SK-N-SH treated with all-trans-retinoic acid at 6 μM for 48 hours (cell line): ENCODE measurements around the gene EARS2.
"Not testable (repeated sequence)": the region's sequence is repeated elsewhere in the genome, so short reads cannot be mapped to it uniquely, and the experiment has no call there.

Experiments used
- ATAC-seq: fragments of 200-7000 bp; cut with Tn5 transposase; 3 replicates; pipeline ENCODE4 v1.9.1; 2020; ENCODE audit warnings: mild to moderate bottlenecking, moderate library complexity
- ARNTL ChIP-seq: fragments of 450-650 bp; formaldehyde crosslinking; IDR thresholded peaks from 2 replicates; pipeline ENCODE4 v1.5.0; 2020; ENCODE audit warnings: low read depth, mild to moderate bottlenecking, moderate library complexity, borderline replicate concordance
- BACH2 ChIP-seq: fragments of 250-450 bp; sonication (Bioruptor Pico); IDR thresholded peaks from 2 replicates; pipeline ENCODE4 v1.9.0; 2021; ENCODE audit warnings: mild to moderate bottlenecking, borderline replicate concordance
- CREB5 ChIP-seq: fragments of 250-450 bp; sonication (Bioruptor Pico); IDR thresholded peaks from 2 replicates; pipeline ENCODE4 v1.5.1; 2020; ENCODE audit warnings: low read depth, mild to moderate bottlenecking, moderate library complexity
- ESRRG ChIP-seq: fragments of 250-450 bp; sonication (Bioruptor Pico); IDR thresholded peaks from 2 replicates; pipeline ENCODE4 v1.6.1; 2021; ENCODE audit warnings: mild to moderate bottlenecking
- GLIS3 ChIP-seq: fragments of 250-450 bp; sonication (Bioruptor Pico); IDR thresholded peaks from 2 replicates; pipeline ENCODE4 v1.5.0; 2020; ENCODE audit warnings: mild to moderate bottlenecking, moderate library complexity
- ISL1 ChIP-seq: fragments of 250-450 bp; sonication (Bioruptor Pico); IDR thresholded peaks from 2 replicates; pipeline ENCODE4 v2.1.2; 2022; ENCODE audit warnings: mild to moderate bottlenecking, moderate library complexity
- OSR1 ChIP-seq: fragments of 250-450 bp; sonication (Bioruptor Pico); IDR thresholded peaks from 2 replicates; pipeline ENCODE4 v1.8.0; 2022; ENCODE audit warnings: moderate library complexity, mild to moderate bottlenecking, inconsistent platforms
- PATZ1 ChIP-seq: fragments of 250-450 bp; sonication (Bioruptor Pico); IDR thresholded peaks from 2 replicates; pipeline ENCODE4 v1.8.0; 2020; ENCODE audit warnings: mild to moderate bottlenecking, moderate library complexity, borderline replicate concordance
- PPARA ChIP-seq: fragments of 250-450 bp; sonication (Bioruptor Pico); IDR thresholded peaks from 2 replicates; pipeline ENCODE4 v1.5.0; 2020; ENCODE audit warnings: mild to moderate bottlenecking, borderline replicate concordance
- RARB ChIP-seq: fragments of 250-450 bp; sonication (Bioruptor Pico); IDR thresholded peaks from 2 replicates; pipeline ENCODE4 v1.8.0; 2021; ENCODE audit warnings: mild to moderate bottlenecking, moderate library complexity
- SNAI2 ChIP-seq: fragments of 250-450 bp; sonication (Bioruptor Pico); IDR thresholded peaks from 2 replicates; pipeline ENCODE4 v1.5.0; 2020; ENCODE audit warnings: mild to moderate bottlenecking, moderate library complexity
- TOX ChIP-seq: fragments of 250-450 bp; sonication (Bioruptor Pico); IDR thresholded peaks from 2 replicates; pipeline ENCODE4 v1.8.0; 2021; ENCODE audit warnings: mild to moderate bottlenecking, moderate library complexity, borderline replicate concordance
- TSHZ2 ChIP-seq: fragments of 250-450 bp; sonication (Bioruptor Pico); IDR thresholded peaks from 2 replicates; pipeline ENCODE4 v1.5.0; 2020; ENCODE audit warnings: mild to moderate bottlenecking, moderate library complexity
- ZC3H10 ChIP-seq: fragments of 250-450 bp; sonication (Bioruptor Pico); IDR thresholded peaks from 2 replicates; pipeline ENCODE4 v1.5.1; 2021; ENCODE audit warnings: mild to moderate bottlenecking, moderate library complexity
- ZFP3 ChIP-seq: fragments of 250-450 bp; sonication (Bioruptor Pico); IDR thresholded peaks from 2 replicates; pipeline ENCODE4 v1.5.0; 2020; ENCODE audit warnings: mild to moderate bottlenecking, moderate library complexity
- ZFP30 ChIP-seq: fragments of 450-650 bp; formaldehyde crosslinking; IDR thresholded peaks from 2 replicates; pipeline ENCODE4 v1.5.0; 2022; ENCODE audit warnings: mild to moderate bottlenecking, moderate library complexity
- ZNF565 ChIP-seq: fragments of 450-650 bp; formaldehyde crosslinking; conservative IDR thresholded peaks from 2 replicates; pipeline ENCODE4 v1.5.0; 2020; ENCODE audit warnings: low read depth, mild to moderate bottlenecking, moderate library complexity
- ZNF70 ChIP-seq: fragments of 450-650 bp; formaldehyde crosslinking; IDR thresholded peaks from 2 replicates; pipeline ENCODE4 v1.5.0; 2020; ENCODE audit warnings: mild to moderate bottlenecking, moderate library complexity
- ZNF8 ChIP-seq: fragments of 450-650 bp; formaldehyde crosslinking; IDR thresholded peaks from 2 replicates; pipeline ENCODE4 v1.5.0; 2020; ENCODE audit warnings: mild to moderate bottlenecking, moderate library complexity
- TF ChIP-seq, protein P1 (sequence below): fragments of 250-450 bp; sonication (Bioruptor Pico); IDR thresholded peaks from 2 replicates; pipeline ENCODE4 v1.8.0; 2021; ENCODE audit warnings: low read depth, mild to moderate bottlenecking, moderate library complexity, borderline replicate concordance

EARS2 gene

DNA sequence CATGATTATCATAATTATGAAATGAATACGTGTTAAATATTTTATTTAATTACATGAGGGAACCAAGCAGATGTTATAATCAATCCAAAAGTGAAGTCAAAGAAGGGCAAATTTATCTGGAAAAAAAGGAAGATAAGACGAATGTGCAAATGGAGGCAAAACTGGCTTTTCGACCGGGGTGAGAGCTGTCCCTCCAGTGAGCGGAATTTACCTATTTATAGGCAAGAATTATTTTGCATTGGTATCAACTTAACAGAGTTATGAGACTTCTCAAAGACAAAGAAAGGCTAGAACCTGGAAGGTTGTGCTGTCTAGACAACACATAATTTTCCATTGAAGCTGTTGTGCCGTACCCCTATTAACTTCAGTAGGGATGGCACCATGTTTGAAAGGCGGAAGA lies 45.4 kb downstream of the EARS2 start (continued):
- TF ChIP-seq, protein P1, sequence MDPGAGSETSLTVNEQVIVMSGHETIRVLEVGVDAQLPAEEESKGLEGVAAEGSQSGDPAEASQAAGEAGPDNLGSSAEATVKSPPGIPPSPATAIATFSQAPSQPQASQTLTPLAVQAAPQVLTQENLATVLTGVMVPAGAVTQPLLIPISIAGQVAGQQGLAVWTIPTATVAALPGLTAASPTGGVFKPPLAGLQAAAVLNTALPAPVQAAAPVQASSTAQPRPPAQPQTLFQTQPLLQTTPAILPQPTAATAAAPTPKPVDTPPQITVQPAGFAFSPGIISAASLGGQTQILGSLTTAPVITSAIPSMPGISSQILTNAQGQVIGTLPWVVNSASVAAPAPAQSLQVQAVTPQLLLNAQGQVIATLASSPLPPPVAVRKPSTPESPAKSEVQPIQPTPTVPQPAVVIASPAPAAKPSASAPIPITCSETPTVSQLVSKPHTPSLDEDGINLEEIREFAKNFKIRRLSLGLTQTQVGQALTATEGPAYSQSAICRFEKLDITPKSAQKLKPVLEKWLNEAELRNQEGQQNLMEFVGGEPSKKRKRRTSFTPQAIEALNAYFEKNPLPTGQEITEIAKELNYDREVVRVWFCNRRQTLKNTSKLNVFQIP (CRISPR knock-in tag), result no peak
- TF ChIP-seq ZNF70 (CRISPR knock-in tag) (no peak), ARNTL (CRISPR knock-in tag) (no peak), PPARA (CRISPR knock-in tag) (no peak), TOX (CRISPR knock-in tag) (no peak)

- not testable (repeated sequence) for ATAC-seq
Measured at GRCh38 chr16:23510915-23511270, 46.3 kb downstream of the EARS2 start.

- no peak for TF ChIP-seq ZNF565 (CRISPR knock-in tag)
- no peak for TF ChIP-seq CREB5 (CRISPR knock-in tag)
- TF ChIP-seq ARNTL (CRISPR knock-in tag), result peak; percentile 87; the same call in 1 of the 2 replicates
- TF ChIP-seq GLIS3, result no peak
- TF ChIP-seq ISL1 (CRISPR knock-in tag), result no peak
- TF ChIP-seq ZFP30 (CRISPR knock-in tag), result no peak
- TF ChIP-seq ZFP3 (CRISPR knock-in tag), result peak; percentile 60; the same call in 1 of the 2 replicates
- TF ChIP-seq OSR1 (CRISPR knock-in tag), result no peak
- no peak for TF ChIP-seq ZC3H10 (CRISPR knock-in tag)
- no peak for TF ChIP-seq ZNF8 (CRISPR knock-in tag)
- TF ChIP-seq PATZ1 (CRISPR knock-in tag), result peak; percentile 74; the same call in 1 of the 2 replicates
- ATAC-seq, result peak; percentile 88
Measured at GRCh38 chr16:23510164-23510914, 46.8 kb downstream of the EARS2 start, which contains the start of gene GGA2. GGA2 (minus strand) TSS chr16:23510494; CDS start chr16:23510411, 83 bp downstream.

GRCh38 chr16:23509782-23510163 lies 47.4 kb downstream of the EARS2 start:
- ATAC-seq, result peak; percentile 59

GRCh38 chr16:23509441-23509754 lies 47.8 kb downstream of the EARS2 start:
- TF ChIP-seq ESRRG (CRISPR knock-in tag) (no peak), PATZ1 (CRISPR knock-in tag) (no peak), RARB (CRISPR knock-in tag) (no peak), GLIS3 (no peak), ZFP3 (CRISPR knock-in tag) (no peak), TSHZ2 (CRISPR knock-in tag) (no peak)
- ATAC-seq, result peak; percentile 14; the same call in 2 of the 3 replicates

More at GRCh38 chr16:23509782-23510163, 47.4 kb downstream of the EARS2 start:
- TF ChIP-seq GLIS3, result no peak
- no peak for TF ChIP-seq ZNF70 (CRISPR knock-in tag)
- TF ChIP-seq TOX (CRISPR knock-in tag), result no peak
- TF ChIP-seq ZFP3 (CRISPR knock-in tag), result no peak
- no peak for TF ChIP-seq ZFP30 (CRISPR knock-in tag)
- TF ChIP-seq BACH2 (CRISPR knock-in tag), result no peak
- TF ChIP-seq SNAI2, result no peak
